ENCODE data around the gene ARHGAP4.

DNA sequence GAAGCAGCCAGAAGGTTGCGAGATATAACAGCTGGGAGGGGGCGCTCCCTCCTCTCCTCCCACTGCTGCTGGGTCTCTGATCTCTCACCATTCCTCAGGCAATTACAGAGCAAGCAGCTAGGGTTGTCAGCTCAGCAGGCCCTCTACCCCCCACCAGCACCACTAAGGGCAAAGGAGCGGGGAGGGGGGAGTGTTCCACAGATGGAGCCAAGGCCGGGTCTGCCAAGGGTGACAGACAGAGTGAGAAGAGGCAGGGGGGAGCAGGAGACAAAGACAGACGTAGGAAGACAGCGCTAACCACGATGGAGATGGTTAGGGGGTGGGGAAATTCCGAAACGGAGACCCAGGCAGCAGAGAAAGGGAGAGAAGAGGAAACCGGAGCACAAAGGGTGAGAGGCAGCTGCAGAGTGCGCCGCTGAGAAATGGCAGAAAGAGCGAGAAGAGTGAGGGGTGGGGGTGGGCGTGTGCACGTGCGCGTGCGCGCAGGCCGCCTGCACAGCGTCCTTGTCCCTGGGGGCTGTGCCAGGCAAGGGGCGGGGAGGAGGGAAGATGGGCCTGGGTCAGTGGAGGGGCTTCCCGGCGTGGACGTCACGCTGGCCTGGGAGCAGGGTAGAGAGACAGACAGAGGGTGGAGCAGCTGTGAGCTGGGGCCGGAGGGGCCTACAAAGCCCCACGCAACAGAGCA is 47.0 kb downstream of the ARHGAP4 start:
- TF ChIP-seq, protein P1, sequence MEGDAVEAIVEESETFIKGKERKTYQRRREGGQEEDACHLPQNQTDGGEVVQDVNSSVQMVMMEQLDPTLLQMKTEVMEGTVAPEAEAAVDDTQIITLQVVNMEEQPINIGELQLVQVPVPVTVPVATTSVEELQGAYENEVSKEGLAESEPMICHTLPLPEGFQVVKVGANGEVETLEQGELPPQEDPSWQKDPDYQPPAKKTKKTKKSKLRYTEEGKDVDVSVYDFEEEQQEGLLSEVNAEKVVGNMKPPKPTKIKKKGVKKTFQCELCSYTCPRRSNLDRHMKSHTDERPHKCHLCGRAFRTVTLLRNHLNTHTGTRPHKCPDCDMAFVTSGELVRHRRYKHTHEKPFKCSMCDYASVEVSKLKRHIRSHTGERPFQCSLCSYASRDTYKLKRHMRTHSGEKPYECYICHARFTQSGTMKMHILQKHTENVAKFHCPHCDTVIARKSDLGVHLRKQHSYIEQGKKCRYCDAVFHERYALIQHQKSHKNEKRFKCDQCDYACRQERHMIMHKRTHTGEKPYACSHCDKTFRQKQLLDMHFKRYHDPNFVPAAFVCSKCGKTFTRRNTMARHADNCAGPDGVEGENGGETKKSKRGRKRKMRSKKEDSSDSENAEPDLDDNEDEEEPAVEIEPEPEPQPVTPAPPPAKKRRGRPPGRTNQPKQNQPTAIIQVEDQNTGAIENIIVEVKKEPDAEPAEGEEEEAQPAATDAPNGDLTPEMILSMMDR (IDR thresholded peaks at IDR 0.05) = no peak
- no peak for TF ChIP-seq POLR2A (IDR thresholded peaks at IDR 0.05)
- no peak for TF ChIP-seq EP300 (IDR thresholded peaks at IDR 0.05)
- no peak for TF ChIP-seq POLR2AphosphoS5 (IDR thresholded peaks at IDR 0.05)

Measured in upper lobe of left lung (tissue), 4 donors.